Mesodermal cell (in vitro differentiated cells): Measurements from ENCODE around the gene NME9.

Experiments used
- H3K27ac ChIP-seq: 2 replicates; pipeline ENCODE4 v1.7.0; 2013; ENCODE audit warnings: mild to moderate bottlenecking, low read depth, low read length, moderate library complexity; ENCODE audit not compliant: severe bottlenecking
- H3K36me3 ChIP-seq: 2 replicates; pipeline ENCODE4 v1.7.1; 2013; ENCODE audit warnings: mild to moderate bottlenecking, low read length, moderate library complexity; ENCODE audit not compliant: control insufficient read depth, insufficient read depth
- H3K4me1 ChIP-seq: one replicate; pipeline ENCODE4 v1.7.1; 2013; ENCODE audit warnings: mild to moderate bottlenecking, low read length; ENCODE audit not compliant: insufficient read depth, control insufficient read depth, poor library complexity, severe bottlenecking
- H3K4me3 ChIP-seq: 2 replicates; pipeline ENCODE4 v1.7.0; 2013; ENCODE audit warnings: low read length, control low read depth, mild to moderate bottlenecking; ENCODE audit not compliant: insufficient read depth, poor library complexity, severe bottlenecking; ENCODE audit errors: extremely low read depth
- H3K9me3 ChIP-seq: 2 replicates; pipeline ENCODE4 v1.7.1; 2013; ENCODE audit warnings: mild to moderate bottlenecking, low read length, moderate library complexity; ENCODE audit not compliant: control insufficient read depth
- WGBS, 2 experiments: methylation state at CpG; one replicate each; pipeline ENCODE4 v1.1.5; 2013; ENCODE audit warnings: missing lambda C conversion rate in 2 of 2; ENCODE audit not compliant: insufficient coverage in 2 of 2; 5-methylcytosine and 5-hydroxymethylcytosine counted together

Gene NME9

DNA sequence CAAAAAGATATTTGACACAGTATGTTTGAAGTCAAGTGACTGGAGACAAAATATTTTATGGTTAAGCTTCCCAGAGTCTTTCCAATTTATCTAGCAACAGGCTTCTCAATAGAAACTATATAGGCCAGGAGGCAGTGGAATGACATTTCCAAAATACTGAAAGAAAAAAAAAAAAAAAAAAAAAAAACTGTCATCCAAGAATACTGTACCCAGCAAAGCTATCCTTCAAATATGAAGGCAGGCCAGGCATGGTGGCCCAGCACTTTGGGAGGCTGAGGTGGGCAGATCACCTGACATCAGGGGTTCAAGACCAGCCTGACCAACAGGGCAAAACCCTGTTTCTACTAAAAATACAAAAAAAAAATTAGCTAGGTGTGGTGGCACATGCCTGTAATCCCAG lies 20.9 kb downstream of the NME9 start:
- Histone ChIP-seq H3K27ac (no peak overlapping the region), H3K9me3 (peaks cover 13% of the 10 kb centered on the region), H3K4me1 (no peaks in the 10 kb centered on the region), H3K36me3 (no peaks in the 10 kb centered on the region), H3K4me3 (no peak overlapping the region)

DNA sequence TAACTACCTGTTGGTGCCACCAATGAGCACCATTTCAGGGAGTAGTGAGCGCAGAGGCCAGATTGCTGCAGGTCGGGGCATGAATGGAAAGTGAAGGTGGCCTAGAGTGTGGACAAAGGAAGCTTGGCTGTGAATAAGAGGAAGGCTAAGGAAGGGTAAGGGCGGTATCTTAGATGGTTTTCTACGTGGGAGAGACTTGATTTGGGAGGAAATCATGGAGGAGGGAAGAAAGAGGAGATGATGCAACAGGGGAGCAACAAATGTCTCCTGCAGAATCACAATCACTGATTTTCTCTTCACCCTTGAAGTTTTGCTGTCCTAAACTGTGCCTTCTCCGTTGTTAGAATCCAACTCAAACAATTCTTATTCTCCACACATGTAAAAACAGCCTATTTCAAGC lies 21.8 kb downstream of the NME9 start:
- Histone ChIP-seq H3K27ac (no peak overlapping the region), H3K4me3 (no peak overlapping the region), H3K4me1 (no peaks in the 10 kb centered on the region), H3K36me3 (no peaks in the 10 kb centered on the region), H3K9me3 (peaks cover 13% of the 10 kb centered on the region)
- 75 to 100% methylated on average over 3 to 5 of the region's 5 CpGs for WGBS, 2 experiments

DNA sequence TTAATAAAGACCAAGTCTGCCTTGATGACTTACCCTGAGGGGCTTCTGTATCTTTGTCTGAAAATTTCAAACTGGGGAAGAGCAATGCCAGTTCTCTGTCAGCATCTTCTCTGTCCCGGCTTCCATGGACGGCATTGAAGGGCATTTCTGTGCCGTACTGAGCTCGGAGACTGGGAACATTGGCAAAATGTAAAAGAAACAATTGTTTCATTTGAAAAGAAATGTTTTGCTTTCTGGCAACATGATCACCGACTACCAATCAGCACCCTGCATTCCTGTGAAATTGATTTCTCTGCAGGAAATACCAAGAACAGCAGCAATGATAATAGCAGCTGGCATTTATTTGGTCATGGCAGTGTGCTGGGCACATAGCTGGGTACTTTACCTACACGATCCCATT lies 26.2 kb downstream of the NME9 start:
- Histone ChIP-seq H3K9me3 (peaks cover 7% of the 10 kb centered on the region), H3K36me3 (peaks cover 10% of the 10 kb centered on the region), H3K27ac (no peak overlapping the region), H3K4me3 (no peak overlapping the region), H3K4me1 (no peaks in the 10 kb centered on the region)
- 95 to 97% methylated on average over 6 of the region's 6 CpGs for WGBS, 2 experiments

DNA sequence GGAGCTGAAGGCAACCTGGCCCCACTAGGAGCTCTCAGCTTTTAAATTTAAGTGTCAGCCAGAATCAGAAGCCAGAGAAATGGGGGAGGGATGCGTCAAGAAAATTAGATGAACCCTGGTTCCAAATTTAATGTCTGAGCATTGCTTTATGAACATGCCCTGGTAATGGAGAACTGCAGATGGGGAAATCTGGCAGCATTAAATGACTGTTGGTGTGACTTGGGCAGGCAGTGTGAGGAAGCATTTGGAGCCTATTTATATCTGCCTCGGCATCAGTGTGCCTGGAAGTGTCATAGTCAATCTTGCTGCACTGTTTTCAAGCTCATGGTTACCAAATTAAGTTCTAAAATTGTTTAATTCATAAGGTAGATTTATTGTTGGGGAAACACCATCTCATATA lies 29.0 kb downstream of the NME9 start:
- H3K27ac ChIP-seq: no peak overlapping the region
- H3K9me3 ChIP-seq: no peaks in the 10 kb centered on the region
- no peaks in the 10 kb centered on the region for H3K4me1 ChIP-seq
- H3K36me3 ChIP-seq: peaks cover 17% of the 10 kb centered on the region
- WGBS, 2 experiments: 94 to 100% methylated on average over 1 to 2 of the region's 2 CpGs
- H3K4me3 ChIP-seq: no peak overlapping the region

DNA sequence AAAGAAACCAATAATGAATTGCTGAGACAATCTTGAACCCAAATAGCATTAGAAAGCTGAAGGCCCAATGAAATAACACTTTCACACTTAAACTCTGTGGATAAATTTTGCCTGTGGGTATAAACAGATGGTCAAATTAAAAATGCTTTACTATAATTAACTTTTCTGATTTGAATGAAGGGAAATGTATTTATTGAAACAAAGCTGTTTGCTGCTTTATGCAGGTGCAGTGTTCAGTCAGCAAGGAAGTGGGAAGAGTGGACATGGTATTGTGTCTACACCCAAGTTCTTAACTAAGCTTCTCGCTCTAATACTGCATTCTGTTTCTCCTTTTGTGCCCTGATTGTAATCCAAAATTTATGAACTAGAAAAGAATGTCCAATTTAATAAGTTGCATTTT lies 31.8 kb downstream of the NME9 start:
- H3K4me3 ChIP-seq: no peak overlapping the region
- H3K9me3 ChIP-seq: no peaks in the 10 kb centered on the region
- H3K4me1 ChIP-seq: no peaks in the 10 kb centered on the region
- peaks cover 41% of the 10 kb centered on the region for H3K36me3 ChIP-seq
- no peak overlapping the region for H3K27ac ChIP-seq
- WGBS, 2 experiments: no CpG with 5 or more reads among the region's 1 CpG

DNA sequence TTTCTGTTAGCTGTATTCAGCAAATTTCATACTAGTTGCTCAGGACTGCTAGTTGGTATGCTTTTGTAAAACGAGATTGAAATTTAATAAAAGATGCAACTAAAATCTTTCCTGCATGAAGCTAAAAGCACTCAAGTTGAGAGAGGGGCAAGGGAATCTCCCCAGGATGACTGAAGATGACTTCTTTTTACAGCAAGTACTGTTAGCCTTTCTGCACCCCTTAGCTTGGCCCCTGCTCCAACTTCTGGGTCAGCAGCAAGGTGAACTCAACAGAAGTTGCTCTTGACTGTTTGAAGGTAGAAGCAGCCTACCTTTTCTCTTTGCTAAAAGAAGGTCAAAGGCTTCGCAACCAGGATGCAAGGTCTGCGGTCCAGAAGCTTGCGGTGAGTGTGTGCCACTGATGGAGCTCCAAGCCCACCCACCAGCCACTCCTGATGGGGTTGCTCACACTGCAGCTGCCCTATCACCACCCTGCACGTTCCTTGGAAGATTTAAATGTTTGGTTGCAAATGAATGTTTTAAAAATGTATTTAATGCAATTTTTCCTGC lies 32.5 kb downstream of the NME9 start:
- H3K4me3 ChIP-seq: no peak overlapping the region
- no peaks in the 10 kb centered on the region for H3K9me3 ChIP-seq
- peaks cover 46% of the 10 kb centered on the region for H3K36me3 ChIP-seq
- 100% methylated on average over 3 of the region's 5 CpGs; no CpG with 5 or more reads in 1 of the 2 experiments for WGBS, 2 experiments
- H3K27ac ChIP-seq: no peak overlapping the region
- no peaks in the 10 kb centered on the region for H3K4me1 ChIP-seq

DNA sequence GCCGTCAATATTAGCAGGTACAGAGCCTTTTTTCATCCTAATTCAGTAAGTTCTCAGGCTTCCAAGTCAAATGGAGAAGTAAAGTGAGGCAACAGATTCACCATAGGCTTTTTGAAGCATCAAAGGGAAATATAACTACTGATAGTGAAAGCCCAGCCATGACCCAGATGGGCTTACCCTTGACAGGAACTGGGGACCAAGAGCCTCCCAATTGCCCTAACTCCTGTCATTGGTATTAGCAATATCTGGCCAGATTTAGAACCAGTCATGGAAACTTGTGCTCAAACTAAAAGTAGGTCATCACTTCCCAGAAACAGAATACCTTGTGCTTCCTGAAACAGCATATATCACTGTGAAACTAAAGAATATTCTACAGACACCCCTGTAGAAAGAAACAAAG lies 33.0 kb downstream of the NME9 start:
- H3K36me3 ChIP-seq: peaks cover 47% of the 10 kb centered on the region
- no peak overlapping the region for H3K4me3 ChIP-seq
- 100% methylated on average over 1 of the region's 1 CpG; no CpG with 5 or more reads in 1 of the 2 experiments for WGBS, 2 experiments

DNA sequence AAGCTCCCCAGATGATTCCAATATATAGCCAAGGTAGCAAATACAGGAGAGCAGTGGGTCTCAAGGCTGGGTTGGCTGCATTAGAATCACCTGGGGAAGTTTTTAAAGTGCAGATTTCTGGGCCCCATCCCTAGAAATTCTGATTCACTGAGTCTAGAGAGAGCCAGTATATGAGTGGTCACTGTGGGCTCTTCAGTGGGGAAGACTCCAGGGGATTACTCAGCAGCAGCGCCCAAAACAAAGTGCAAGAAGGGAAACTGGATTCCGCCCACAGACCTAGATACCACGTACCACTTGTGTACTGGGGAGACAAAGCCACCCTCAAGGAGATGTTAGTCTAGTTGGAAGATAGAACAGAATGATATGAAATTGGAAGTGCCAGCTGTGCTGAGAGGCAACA lies 40.0 kb downstream of the NME9 start:
- no peaks in the 10 kb centered on the region for H3K9me3 ChIP-seq
- peaks cover 83% of the 10 kb centered on the region for H3K36me3 ChIP-seq
- WGBS, 2 experiments: 95 to 96% methylated on average over 2 to 3 of the region's 3 CpGs
- H3K4me1 ChIP-seq: no peaks in the 10 kb centered on the region
- H3K4me3 ChIP-seq: no peak overlapping the region
- H3K27ac ChIP-seq: no peak overlapping the region

More for the DNA sequence above, 33.0 kb downstream of the NME9 start:
- no peaks in the 10 kb centered on the region for H3K4me1 ChIP-seq
- no peaks in the 10 kb centered on the region for H3K9me3 ChIP-seq
- no peak overlapping the region for H3K27ac ChIP-seq

DNA sequence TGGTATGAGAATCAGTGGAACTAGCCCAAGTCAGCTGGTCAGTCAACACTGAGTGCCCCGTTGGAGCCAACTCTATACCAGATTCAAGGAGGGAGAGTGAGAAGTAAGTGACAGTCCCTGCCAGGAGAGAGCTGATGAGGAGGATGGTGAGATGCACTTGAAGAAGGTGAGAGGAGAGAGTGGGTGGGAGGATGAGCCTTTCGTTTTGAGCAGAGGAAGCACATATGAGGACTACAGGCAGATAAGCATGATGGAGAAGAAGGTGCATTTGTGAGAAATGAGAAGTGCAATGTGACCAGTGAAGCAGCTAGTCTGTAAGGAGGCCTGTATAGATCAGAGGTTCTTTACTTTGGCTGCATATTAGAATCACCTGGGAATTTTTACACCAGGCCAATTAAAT lies 40.4 kb downstream of the NME9 start:
- WGBS, 2 experiments: 84 to 100% methylated on average over 1 to 2 of the region's 2 CpGs
- no peaks in the 10 kb centered on the region for H3K9me3 ChIP-seq
- H3K36me3 ChIP-seq: peaks cover 84% of the 10 kb centered on the region
- H3K4me1 ChIP-seq: no peaks in the 10 kb centered on the region
- H3K27ac ChIP-seq: no peak overlapping the region
- no peak overlapping the region for H3K4me3 ChIP-seq

DNA sequence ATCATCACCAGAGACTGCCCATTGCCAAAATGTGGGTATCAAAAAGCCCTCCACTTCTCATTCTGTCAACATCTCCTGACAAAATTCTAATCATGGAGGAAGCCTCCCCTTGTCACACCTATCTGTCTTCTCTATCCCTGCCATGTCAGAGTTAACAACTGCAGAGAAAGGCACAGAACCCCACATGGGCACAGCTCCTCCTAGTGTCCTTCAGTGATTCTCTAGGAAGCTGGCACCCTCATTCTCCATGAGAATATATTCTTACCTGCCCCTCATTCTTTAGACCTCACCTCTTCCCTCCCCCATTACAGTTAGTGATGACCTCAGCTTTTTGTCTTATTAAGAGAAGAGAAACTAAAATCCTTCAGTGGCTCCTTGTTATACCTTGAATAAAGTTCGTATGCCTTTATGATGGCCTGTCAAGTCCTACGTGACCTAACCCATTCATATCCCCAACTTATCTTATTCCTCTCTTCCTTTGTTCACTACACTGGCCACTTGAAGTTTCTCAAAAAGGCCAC lies 44.6 kb downstream of the NME9 start:
- Histone ChIP-seq H3K36me3 (peaks cover 70% of the 10 kb centered on the region), H3K27ac (no peak overlapping the region), H3K9me3 (no peaks in the 10 kb centered on the region), H3K4me3 (no peak overlapping the region), H3K4me1 (no peaks in the 10 kb centered on the region)
- WGBS, 2 experiments: 90 to 94% methylated on average over 2 of the region's 2 CpGs

DNA sequence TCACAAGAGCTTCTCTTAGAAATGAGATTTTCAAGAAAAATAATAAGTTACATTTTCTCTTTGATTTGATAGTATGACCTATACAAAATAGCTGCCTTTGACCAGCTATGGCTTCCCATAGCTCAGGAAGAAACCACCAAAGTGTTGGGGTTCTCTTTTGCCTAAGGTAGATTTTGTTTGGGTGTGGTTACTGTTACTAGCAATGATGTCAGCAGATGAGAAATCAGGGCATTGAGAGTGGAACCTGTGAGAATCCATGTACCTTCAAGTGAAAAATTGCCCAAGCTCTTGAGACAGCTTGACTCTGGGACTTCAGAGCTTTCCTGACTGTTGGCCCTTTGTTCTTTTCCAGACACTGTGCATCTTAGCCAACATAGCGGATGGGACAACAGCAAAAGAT lies 45.6 kb downstream of the NME9 start:
- H3K4me3 ChIP-seq: no peak overlapping the region
- H3K36me3 ChIP-seq: peaks cover 60% of the 10 kb centered on the region
- no peaks in the 10 kb centered on the region for H3K4me1 ChIP-seq
- 100% methylated on average over 1 of the region's 1 CpG; no CpG with 5 or more reads in 1 of the 2 experiments for WGBS, 2 experiments
- no peaks in the 10 kb centered on the region for H3K9me3 ChIP-seq
- no peak overlapping the region for H3K27ac ChIP-seq
